GM19395 (cell line): ENCODE measurements around the gene SLC38A2.
"Not testable (repeated sequence)": the region's sequence is repeated elsewhere in the genome, so short reads cannot be mapped to it uniquely, and the experiment has no call there.

ENCODE experiments used
- ATAC-seq: cut with Tn5 transposase; IDR thresholded peaks from one replicate; pipeline ENCODE4 v1.9.1; 2021; ENCODE audit warnings: mild to moderate bottlenecking, moderate library complexity; ENCODE audit not compliant: unreplicated experiment

The SLC38A2 gene

DNA sequence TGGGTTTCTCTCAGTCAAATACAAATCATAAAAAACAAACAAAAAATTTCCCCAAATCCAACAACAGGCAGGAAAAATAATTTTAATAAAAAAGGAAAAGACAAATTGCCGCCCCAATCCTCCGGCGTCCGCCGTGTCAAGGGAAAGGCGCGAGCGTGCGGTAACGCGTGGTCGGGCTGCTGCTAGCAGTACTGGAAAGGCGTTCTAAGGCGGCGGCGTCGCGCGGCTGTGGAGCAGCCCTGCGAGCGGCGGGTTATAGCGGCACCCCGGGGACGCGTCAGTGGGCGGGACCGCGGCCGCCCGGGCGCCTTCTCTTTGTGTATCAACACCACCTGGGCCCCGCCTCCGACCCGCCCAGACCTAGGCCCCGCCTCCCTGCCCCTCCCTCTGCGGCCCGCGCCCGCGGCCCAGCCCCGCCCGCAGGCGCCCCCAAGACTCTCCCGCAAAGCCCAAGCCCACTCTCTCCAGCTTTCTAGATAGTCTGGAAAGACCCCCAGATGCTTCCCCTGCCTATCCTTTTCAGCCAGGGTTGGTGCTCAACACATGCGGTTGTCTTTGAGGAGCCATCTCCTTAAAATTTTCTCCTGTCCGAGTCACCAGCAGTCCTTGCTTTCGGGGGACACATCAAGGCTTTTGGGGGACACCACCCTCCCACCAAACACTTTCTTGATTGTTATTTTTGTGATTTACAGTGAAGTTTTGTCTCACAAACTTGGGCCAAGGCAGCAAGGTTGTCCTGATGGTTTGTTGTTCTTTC, at the start of gene SLC38A2:
SLC38A2 (minus strand) TSS at position 230 of the 757 bp plus-strand sequence. CDS start 1,480 bp downstream, outside the sequence.
- peak; percentile 68 for ATAC-seq

DNA sequence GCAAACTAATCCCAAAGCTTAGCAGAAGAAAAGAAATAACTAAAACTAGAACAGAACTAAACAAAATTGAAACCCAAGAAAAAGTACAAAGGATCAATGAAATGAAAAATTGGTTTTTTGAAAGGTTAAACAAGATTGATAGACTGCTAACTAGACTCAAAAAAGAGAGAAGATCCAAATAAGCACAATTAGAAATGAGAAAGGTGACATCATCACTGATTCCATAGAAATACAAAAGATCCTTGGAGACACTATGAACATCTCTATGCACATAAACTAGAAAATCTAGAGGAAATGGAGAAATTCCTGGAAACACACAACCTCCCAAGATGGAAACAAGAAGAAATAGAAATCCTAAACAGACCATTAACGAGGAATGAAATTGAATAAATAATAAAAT, 47.1 kb upstream of the SLC38A2 start:
- ATAC-seq = no peak

DNA sequence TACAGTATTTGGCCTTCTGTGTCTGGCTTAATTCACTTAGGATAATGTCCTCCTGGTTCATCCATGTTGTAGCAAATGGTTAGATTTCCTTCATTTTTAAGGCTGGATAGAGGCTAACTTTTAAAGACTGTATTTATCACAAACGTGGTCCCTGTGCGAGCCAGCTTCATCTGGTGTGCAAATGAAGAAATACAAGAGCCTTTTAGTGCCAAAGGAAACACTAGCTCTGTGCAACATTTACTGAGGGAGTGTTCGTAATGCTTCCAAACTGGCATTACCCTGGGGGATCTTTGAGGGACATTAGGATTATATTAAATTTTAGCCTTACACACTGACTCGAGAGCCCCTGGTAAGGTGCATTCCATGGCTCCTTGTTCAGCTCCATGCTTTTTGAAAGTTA, 43.0 kb upstream of the SLC38A2 start:
- no peak for ATAC-seq

DNA sequence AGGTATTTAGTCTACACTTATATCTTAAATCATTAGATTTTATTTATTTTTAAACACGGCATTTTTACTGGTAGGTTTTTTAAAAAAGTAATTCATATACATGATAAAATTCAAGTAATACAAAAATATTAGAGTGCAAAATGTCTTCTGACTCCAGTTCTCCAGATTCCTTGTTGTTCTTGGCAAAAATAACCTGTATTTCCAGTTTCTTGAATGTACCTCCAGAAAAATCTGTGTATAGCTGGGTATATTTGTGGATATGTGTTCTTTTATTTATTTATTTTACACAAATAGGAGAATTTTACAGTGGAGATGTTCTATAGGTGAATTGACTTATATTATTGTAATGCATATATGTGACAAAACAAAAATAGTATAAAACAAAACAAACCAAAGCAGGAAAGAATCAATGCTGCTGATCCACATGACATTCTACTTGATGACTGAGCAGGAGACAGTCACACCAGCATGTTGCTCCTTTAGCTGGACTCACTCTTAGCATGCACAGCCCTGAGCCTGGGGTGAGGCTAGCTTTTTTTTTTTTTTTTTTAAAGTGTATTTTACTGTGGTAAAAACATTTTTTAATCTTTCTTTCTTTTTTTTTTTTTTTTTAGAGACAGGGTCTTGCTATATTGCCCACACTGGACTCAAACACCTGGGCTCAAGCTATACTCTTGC, 42.2 kb upstream of the SLC38A2 start:
- ATAC-seq = no peak

DNA sequence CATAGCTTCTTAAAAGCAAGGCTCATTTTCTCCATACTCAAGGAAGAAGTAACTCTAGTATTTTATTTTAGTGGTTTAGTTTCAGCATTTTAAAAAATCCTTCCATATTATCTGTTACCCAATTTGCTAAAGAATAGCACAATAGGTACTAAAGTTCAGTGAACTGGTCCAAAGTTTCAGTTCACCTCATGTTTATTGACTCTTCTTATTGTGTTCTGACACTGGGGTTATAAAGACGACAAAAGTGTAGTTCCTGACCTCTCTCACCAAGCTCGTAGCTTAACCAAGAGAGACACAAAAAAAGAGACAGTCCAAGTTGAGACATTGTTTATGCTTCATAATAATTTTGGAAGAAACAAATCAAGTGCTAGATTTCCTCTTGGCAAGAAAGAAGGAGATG, 40.8 kb upstream of the SLC38A2 start:
- ATAC-seq = no peak

DNA sequence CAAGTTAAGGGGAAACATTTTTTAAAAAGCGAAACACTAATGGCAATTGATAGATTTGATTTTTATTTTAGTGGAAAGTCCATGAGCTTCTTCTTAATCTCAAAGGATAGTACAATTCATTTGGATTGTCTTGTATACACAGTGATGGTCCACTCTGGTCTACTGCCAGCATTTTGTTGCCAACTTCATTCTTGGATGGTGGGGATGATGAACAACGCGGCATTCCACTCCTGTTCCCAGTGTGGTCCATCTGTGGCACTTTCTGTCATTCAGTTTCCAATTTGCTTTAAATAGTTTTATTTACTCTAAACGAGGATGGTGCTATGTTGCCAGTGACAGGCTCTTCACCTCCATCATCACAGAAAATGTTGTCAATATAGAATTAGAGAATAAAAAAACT, 40.3 kb upstream of the SLC38A2 start:
- ATAC-seq = no peak

DNA sequence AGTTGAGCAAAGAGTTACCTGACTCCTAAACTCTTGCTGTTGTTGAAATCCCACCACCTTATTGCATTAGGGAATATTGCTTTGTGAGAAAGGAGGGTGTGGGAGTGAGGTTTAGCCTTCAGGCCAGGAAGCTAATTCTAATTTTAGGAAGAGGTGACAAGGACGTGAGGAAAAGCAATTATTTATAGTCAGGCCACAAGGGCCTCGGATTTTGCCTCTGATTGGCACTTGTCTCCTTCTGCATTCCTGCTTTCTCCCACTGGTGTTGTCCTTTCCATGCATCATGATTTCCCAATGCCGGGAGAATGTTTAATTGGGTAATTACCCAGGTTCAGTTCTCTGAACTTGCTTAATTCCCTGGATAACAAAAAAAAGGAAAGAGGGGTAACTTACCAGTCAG, 37.9 kb upstream of the SLC38A2 start:
- ATAC-seq = no peak

DNA sequence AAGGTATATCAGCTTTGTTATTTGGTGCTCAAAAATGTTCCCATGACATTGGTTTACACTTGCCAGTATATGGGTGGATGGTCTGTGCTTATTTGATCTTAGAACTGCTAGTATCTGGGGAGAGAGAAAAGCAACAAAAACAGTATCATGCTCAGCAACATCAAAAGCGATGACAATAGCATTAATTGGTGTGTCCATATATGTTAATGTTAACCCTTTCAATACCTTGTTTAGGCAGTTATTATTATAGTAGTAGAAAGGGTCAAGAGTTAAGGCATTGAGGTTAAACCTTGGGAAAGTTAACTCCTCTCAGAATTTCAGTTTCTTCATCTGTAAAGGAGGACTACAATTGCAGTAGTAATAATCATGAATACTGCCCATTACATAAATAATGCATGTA, 37.4 kb upstream of the SLC38A2 start:
- no peak for ATAC-seq

DNA sequence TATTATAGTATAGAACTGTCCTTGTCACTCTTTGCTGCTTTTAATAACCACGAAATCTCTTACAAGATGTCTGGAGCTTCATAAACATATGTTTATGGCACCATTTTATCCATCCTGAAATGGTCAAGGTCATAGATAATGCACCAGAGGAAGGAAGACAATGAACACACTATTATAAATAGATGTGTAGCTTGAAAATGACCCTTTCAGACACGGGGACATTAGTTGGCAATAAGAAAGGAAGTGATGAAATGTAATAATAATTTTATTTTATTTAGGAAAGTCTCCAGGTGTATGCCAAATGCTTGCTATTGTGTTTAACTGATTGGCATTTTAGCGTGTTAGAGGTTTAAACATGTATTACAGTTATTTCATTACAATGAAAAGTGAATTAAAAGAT, 36.8 kb upstream of the SLC38A2 start:
- no peak for ATAC-seq

DNA sequence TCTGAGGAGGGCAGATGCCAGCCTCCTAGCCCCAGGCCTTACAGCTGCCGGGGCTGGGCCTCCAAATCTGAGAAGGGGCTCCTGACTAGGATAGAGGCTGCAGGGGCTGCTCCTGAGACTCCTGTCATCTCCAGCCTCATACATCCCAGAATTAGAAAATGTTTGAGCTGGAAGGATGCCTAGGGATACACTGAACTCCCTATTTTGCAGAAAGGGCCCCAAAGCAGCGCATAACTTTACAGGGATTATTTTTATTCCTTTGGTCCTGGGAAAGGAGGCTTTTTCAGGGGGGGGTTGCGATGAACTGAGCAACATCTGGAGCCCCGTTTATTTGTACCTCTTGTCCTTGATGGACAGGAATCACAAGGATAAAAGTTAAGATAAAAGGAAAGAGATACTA, 35.9 kb upstream of the SLC38A2 start:
- no peak for ATAC-seq

DNA sequence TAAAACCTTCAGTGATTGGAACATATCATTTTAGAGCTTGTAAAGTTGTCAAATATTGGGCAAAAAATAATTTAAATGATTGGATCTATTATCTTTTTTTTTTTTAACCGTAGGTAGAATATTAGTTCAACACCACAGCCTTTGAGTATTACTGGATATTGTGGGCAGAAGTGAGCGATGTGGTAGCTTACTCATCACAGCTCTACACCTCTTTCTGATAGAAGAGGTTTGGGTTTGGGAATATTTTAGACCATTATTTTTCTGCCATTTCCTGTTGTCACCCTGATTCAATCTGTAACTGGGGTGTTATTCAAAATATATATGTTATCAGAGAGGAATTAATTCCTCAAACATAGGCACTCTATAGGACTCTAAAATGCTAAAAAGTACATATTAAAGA, 34.8 kb upstream of the SLC38A2 start:
- ATAC-seq = no peak

DNA sequence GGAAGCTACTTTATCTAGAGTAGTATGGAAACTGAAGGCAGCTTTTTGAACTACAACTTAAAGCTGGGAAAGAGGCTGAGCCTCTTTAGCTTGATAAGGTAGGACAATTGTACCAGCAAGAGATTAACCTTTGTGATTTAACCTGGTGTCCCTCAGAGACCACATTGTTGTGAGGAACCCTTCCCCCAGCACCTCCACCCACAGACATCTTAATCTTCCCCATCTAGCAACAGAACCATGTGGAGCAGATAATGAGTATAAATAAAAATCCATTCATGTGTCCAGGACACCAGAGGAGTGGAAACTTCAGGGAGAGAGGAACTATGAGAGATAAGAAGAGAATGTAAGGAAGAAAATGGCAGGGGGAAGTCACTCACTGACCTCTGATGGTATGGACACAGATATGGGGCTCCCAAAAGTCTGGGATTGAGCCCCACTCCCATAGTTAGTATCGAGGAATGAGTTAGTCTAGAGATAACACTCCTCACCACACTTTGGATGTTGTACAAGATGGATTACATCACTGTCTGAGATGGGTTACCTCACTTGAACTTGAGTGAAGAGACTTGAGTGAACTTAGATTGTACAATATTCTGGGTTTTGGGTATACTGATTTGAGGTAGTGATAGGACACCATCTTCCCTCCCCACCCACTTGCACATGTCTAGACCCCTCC, 33.9 kb upstream of the SLC38A2 start:
- ATAC-seq = no peak

DNA sequence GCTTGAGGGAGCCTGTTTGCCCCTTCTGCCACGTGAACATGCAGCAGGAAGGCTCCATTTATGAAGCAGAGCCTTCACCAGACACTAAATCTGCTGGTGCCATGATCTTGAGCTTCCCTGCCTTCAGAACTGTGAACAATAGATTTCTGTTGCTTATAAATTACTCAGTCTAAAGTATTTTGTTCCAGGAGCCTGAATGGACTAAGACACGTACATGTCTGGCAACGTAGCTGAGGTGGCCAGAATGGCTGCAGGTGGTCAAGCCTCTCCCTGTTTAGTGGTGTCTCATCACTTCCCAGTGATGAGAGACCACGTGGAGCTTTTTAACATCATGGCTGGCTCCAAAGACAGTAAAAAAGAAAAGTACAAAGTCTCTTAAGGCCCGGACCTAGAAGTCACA, 32.2 kb upstream of the SLC38A2 start:
- ATAC-seq = no peak

DNA sequence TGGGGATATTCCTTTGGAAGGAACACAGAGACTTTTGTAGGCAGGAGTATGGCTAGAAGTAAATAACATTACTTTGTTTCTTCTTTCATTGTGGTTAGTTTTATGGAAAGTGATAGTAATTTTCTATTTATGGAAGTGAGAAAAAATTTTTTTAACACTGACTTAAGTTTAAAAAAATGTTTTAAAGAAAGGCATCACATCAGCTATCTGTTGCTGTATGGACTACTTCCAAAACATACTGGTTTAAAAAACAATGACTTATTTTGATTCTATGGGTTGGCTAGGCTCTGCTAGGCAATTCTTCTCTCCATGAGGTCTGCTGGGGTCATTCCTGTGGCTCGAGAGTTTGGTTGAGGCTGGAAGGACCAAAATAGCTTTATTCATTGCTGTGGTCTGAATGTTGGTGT, 31.7 kb upstream of the SLC38A2 start:
- ATAC-seq = peak; percentile 51

DNA sequence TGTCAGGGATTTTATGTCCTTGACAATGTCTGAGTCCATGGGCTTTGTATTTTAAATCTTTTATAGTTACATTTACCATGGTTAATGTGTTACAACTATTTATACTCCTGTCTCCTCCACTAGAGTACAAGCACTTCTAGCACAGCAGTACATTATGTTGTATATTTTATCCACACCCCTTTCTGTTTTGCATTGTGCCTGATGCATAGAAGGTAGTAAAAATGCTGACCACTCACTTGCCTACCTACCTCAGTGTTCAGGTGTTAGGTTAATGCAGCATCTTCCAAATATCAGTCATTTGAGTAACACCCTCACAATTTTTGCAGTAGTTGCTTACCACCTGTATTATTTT, 31.1 kb upstream of the SLC38A2 start:
- peak; percentile 40 for ATAC-seq

DNA sequence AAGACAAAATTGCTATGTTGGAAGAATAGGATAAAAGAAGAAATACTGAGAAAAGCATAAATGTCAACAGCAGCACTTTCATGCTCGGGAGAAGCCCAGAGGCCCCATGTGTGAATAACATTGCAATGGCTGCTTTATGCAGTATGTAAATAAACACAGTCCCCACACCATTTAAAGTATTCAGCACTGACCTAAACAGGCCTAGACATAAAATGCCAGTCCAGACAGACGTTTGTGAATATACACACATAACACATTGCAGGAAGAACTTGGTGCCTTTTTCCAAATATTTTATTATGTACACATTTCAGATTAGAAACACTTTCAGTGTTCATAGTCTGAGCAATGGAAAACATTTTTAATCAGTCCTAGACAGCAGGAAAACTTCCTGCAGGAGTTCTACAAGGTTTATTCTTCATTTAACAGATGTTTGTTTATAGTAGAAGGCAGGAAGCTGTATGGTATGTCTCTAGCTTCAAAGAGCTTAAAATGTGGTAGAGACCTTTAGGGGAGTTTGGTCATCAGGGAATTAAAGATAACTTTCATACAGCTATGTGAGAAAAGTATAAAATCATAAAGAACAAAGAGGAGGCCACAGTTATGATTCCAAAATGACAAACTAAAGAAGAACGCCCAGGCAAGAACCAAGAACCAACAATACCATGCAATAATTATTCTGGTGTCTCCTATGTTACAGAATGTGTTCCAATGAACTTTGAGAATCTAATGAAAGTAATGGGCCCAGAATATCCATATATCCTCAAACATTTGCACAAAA, 30.6 kb upstream of the SLC38A2 start:
- ATAC-seq = no peak

DNA sequence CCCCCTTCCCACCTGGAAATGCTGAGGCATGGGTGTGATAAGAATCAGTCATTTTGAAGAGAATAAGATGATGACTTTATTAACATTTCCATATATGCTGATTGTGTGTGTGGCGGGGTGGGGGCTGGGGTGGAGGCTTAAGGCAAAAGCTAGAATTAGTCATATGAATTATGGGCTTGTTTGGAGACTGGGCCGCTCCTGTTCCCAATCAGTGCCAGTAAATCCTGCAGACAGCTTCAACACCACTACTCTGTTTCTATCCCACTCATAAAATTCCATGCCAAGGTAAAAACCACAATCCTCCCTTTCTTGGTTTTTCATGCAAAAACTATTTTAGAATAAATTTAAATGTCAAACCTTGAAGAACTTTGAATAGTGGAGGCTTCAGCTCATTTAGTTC, 29.9 kb upstream of the SLC38A2 start:
- no peak for ATAC-seq

DNA sequence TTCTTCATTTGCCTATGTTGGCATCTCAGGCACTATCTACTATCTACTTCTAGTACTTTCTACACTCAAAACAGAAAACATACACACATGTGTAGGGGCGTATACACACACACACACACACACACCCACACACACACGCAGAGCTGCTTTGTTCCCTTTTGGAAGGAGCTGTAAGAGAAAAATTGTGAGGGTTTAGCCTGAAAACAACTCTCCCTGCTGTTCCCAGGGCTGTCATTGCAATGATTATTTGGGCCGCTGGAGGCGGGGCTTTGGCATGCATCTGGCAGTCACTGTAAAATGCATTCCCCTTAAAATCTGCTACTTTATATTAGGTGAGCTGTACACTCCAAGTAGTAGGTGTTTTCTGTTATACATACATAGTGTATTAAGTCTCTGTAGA, 29.1 kb upstream of the SLC38A2 start:
- ATAC-seq = no peak

DNA sequence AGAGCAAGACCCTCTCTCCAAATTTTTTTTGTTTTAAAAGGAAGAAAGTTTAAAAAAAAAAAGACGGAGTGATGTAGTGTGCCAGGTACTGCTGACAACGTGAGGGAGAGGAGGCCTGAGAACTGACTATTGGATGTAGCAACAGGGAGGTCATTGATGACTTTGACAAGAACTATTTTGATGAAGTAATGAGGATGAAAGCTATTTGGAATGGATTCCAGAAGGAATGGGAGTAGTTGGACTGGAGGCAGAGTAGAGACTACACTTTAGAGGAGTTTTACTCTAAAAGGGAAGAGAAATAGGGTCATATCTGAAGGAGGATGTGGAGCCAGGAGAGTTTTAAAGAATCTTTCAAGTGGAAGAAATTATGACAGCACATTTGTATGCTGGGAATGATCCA, 27.8 kb upstream of the SLC38A2 start:
- ATAC-seq = no peak

DNA sequence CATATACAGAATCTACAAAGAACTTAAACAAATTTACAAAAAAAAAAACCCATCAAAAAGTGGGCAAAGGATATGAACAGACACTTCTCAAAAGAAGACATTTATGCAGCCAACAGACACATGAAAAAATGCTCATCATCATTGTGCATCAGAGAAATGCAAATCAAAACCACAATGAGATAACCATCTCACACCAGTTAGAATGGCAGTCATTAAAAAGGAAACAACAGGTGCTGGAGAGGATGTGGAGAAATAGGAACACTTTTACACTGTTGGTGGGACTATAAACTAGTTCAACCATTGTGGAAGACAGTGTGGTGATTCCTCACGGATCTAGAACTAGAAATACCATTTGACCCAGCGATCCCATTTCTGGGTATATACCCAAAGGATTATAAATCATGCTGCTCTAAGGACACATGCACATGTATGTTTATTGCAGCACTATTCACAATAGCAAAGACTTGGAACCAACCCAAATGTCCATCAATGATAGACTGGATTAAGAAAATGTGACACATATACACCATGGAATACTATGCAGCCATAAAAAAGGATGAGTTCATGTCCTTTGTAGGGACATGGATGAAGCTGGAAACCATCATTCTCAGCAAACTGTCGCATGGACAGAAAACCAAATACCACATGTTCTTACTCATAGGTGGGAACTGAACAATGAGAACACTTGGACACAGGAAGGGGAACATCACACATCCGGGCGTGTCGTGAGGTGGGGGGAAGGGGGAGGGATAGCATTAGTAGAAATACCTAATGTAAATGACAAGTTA, 27.1 kb upstream of the SLC38A2 start:
- not testable (repeated sequence) for ATAC-seq

DNA sequence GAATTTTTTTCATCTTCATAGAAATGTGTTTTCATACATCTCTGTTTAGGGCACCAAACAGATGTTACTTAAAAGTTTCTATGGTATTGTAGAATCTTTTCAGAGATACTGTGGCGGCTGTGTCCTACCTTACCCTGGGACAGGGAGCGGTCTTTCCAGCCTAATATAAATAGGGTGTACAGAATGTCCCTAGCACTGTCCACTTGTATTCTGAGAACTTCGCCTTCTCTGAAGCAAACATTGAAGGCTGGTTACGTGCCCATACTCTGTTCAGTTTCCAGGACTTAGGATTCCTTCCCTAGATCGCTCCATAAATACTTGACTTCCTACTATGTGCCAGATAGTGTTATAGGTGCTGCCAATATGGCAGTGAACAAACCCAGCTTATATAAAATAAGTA, 24.3 kb upstream of the SLC38A2 start:
- ATAC-seq = no peak
